Tibial artery (tissue), 4 donors: ENCODE results near the gene FKBP5.

Source experiments
- DNase-seq, 2 donors: peaks; one replicate each; pipeline ENCODE4 v3.0.0-alpha.2; 2019
- H3K27ac ChIP-seq, 2 donors: fragments of 200-600 bp; sonication (generic) in 1 of 2; 1 replicate in 1 of 2; 2 replicates in 1 of 2; pipeline ENCODE4 v1.5.1; 2018 to 2019; ENCODE audit warnings: mild to moderate bottlenecking in 1 of 2
- H3K27me3 ChIP-seq, 2 donors: fragments of 200-600 bp; sonication (generic) in 1 of 2; one replicate each; pipeline versions ENCODE4 v1.5.1 to v1.6.0; 2016 to 2019
- H3K36me3 ChIP-seq, 3 donors: fragments of 200-600 bp; sonication (generic) in 2 of 3; one replicate each; pipeline ENCODE4 v1.5.1; 2016 to 2019; ENCODE audit warnings: mild to moderate bottlenecking in 2 of 3
- H3K4me1 ChIP-seq, 4 donors: fragments of 200-600 bp; sonication (generic) in 2 of 4; 1 replicate in 3 of 4; 2 replicates in 1 of 4; pipeline ENCODE4 v1.5.1; 2016 to 2019
- H3K4me3 ChIP-seq, 2 donors: fragments of 200-600 bp; sonication (generic) in 1 of 2; 1 replicate in 1 of 2; 2 replicates in 1 of 2; pipeline ENCODE4 v1.5.1; 2018 to 2019; ENCODE audit warnings: mild to moderate bottlenecking in 2 of 2
- H3K9me3 ChIP-seq, 3 donors: fragments of 200-600 bp; sonication (generic) in 1 of 3; one replicate each; pipeline ENCODE4 v1.5.1; 2016 to 2019
- intact Hi-C: fragments of 100-400 bp; cut with DNase I; formaldehyde crosslinking; loops from one replicate; pipeline ENCODE4 v1.15.0; 2023; ENCODE audit warnings: low total_unique reads
- TF ChIP-seq, protein P1 (sequence below), 2 experiments: fragments of 200-600 bp in 1 of 2; fragments of 450-650 bp in 1 of 2; IDR thresholded peaks; one replicate each; pipeline ENCODE4 v1.5.1; 2017 to 2019; ENCODE audit warnings: antibody characterized with exemption in 2 of 2, mild to moderate bottlenecking in 1 of 2, moderate library complexity in 1 of 2

FKBP5 gene

DNA sequence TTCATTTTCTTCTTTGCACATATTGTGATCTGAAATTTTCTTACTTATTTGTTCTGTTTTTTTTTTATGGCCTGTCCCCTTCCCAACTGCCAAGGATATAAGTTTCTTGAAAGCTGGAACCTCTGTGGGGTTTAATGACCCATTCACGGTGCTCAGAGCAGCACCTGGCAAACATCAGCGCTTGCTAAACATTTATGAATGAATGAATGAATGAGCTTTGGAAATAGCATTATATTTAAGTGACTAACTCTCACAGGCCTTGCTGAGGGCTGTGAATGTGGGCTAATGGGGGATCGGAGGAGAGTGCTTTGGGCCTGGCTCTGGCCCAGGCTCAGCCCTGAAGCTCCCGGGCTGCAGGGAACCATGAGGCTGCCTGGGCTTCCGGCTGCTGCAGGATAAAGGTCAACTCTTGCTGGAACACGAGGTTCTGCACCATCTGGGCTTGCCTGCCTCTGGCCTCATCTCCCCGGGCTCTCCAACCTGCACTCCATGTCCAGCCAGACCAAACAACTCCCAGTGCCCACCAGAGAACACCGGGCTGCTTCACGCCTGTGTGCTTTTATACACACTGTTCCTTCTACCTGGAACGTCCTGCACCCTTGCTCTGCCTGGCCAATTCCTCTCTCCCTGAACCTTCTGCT lies 33.5 kb upstream of the FKBP5 start:
- peaks cover 6 to 97% (median 89%) of the 10 kb centered on the region in 4 donors for H3K4me1 ChIP-seq
- TF ChIP-seq, protein P1, sequence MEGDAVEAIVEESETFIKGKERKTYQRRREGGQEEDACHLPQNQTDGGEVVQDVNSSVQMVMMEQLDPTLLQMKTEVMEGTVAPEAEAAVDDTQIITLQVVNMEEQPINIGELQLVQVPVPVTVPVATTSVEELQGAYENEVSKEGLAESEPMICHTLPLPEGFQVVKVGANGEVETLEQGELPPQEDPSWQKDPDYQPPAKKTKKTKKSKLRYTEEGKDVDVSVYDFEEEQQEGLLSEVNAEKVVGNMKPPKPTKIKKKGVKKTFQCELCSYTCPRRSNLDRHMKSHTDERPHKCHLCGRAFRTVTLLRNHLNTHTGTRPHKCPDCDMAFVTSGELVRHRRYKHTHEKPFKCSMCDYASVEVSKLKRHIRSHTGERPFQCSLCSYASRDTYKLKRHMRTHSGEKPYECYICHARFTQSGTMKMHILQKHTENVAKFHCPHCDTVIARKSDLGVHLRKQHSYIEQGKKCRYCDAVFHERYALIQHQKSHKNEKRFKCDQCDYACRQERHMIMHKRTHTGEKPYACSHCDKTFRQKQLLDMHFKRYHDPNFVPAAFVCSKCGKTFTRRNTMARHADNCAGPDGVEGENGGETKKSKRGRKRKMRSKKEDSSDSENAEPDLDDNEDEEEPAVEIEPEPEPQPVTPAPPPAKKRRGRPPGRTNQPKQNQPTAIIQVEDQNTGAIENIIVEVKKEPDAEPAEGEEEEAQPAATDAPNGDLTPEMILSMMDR (IDR thresholded peaks at IDR 0.05), result no peak
- H3K9me3 ChIP-seq, result no peaks in the 10 kb centered on the region
- no peaks in the 10 kb centered on the region for H3K27me3 ChIP-seq
- H3K36me3 ChIP-seq, result no peaks in the 10 kb centered on the region
- intact Hi-C loops, result no loop called here
- DNase-seq, result peak; percentile 59 to 91
- H3K27ac ChIP-seq, result peak overlapping the region; percentile 97 to 99
- H3K4me3 ChIP-seq, result no peak overlapping the region

DNA sequence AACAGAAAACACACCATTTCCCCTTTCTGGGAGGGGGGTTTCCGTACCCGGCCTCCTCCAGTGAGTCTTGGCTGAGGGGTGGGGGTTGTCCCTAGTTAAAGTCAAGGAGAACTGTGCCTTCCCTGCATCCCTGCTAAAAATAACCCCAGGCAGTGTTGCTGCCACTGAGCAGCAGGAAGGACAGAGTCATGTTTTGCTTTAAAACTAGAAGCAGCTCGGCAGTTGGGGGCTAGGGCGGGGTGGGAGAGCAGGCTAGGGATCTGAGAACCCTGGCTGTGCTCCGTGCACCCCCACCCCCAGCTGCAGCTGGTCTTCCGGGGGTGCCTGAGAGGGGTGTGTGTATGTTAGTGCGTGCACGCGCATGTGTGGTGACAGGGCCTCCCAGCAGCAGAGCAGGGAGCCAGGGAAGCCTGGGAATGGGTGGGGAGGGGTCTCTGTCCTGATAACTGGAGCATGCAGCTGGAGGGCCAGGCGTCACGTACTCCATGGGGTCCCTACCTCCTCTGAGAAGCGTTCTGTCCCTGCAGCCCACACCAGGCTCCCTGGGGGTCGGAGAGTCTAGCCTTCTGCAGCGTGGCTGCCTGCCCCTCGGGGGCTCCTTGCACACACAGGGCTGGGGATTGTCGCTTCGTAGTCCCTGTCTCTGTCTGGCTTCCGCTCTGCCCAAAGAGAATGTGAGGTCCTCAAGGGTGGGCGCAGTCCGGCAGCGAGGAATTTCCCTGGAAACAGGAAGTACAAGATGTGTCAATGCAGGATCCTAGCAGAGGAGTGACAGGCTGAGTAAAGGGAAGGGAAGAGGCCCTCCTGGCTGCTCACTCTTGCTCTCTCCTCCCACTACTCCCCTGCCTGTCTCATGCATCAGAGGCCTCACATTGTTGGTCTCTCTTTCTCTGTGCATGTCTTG lies 31.4 kb upstream of the FKBP5 start:
- Histone ChIP-seq H3K27me3 (no peaks in the 10 kb centered on the region), H3K4me1 (peaks cover 0 to 76% (median 68%) of the 10 kb centered on the region in 4 donors), H3K9me3 (no peaks in the 10 kb centered on the region), H3K4me3 (peak overlapping the region; percentile 21 to 34), H3K27ac (peak overlapping the region; percentile 75 to 97), H3K36me3 (no peaks in the 10 kb centered on the region)
- DNase-seq, result peak; percentile 81 to 87
- intact Hi-C loops, result no loop called here
- TF ChIP-seq, protein P1 (IDR thresholded peaks at IDR 0.05), result no peak

DNA sequence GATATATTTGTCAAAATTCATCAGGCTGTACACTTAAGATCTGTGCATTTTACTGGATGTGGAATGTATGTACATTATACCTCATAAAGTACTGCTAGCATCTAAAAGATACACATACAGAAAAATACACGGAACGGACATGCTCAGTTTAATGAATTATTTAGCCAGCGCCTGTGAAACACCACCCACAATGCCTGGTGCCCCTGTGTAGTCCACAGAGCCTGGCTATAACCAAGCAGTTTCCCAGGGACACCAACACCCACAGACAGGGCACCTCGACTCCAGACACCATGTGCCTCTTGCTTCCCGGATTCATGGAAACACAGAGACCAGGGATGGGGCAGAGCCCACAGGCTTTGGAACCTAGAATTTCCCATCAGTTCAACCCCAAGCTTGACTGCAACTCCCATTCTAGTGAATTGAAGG lies 30.7 kb upstream of the FKBP5 start:
- Histone ChIP-seq H3K9me3 (no peaks in the 10 kb centered on the region), H3K4me1 (peaks cover 0 to 70% (median 61%) of the 10 kb centered on the region in 4 donors), H3K36me3 (no peaks in the 10 kb centered on the region), H3K4me3 (no peak overlapping the region), H3K27me3 (no peaks in the 10 kb centered on the region), H3K27ac (peak overlapping the region; percentile 75 to 97)
- DNase-seq, result no peak
- intact Hi-C loops, result no loop called here
- TF ChIP-seq, protein P1 (IDR thresholded peaks at IDR 0.05), result no peak

DNA sequence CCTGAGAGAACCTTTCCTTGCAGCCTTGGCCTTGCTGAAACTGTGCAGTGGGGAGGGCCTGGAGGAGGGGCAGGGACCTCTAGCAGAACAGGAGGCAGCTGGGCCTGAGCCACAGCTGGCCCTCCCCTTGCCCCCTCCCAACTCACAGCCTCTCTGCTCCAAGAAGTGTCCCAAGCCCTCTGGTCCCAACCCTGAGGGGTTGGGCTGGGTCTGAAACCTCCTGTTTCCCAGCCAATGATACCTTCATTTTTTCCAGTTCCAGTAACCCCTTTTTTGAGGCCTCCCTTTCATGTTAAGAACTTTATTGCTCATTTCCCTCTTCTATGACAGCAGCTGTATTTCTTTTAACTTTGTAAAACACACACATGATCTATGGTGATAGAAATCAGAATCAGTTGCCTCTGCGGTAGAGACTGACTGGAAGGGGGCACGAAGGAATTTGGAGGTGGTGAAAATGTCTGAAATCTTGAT lies 30.2 kb upstream of the FKBP5 start:
- Histone ChIP-seq H3K27me3 (no peaks in the 10 kb centered on the region), H3K4me1 (peaks cover 0 to 65% (median 56%) of the 10 kb centered on the region in 4 donors), H3K27ac (peak overlapping the region; percentile 75 to 97), H3K36me3 (no peaks in the 10 kb centered on the region), H3K9me3 (no peaks in the 10 kb centered on the region), H3K4me3 (no peak overlapping the region)
- DNase-seq, result peak in 1 of 2 donors; percentile 59
- intact Hi-C loops, result no loop called here
- TF ChIP-seq, protein P1 (IDR thresholded peaks at IDR 0.05), result no peak

DNA sequence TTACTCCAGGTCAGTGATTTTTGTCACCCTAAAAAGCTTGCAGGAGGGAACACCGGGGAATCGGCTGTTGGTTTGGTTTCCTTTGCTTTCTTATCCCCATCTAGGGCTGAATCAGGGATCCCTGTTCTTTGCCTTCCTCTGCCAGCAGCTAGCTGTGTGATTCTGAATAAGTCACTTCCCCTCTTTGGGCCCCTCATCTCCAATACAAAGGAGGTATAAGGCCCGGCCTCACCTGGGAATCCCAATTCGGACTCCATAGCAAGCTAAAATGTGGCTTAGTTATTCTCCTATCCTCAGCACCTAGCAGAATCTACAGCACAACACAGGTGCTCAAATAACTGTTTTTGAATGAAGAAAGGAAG lies 29.6 kb upstream of the FKBP5 start:
- TF ChIP-seq, protein P1 (IDR thresholded peaks at IDR 0.05), result no peak
- Histone ChIP-seq H3K27ac (peak overlapping the region; percentile 75 to 97), H3K4me1 (peaks cover 0 to 59% (median 50%) of the 10 kb centered on the region in 4 donors), H3K27me3 (no peaks in the 10 kb centered on the region), H3K4me3 (no peak overlapping the region), H3K36me3 (no peaks in the 10 kb centered on the region), H3K9me3 (no peaks in the 10 kb centered on the region)
- intact Hi-C loops, result no loop called here
- peak in 1 of 2 donors; percentile 27 for DNase-seq
